Central memory CD4-positive, alpha-beta T cell (primary cell): ENCODE measurements around the gene CDX2.

ENCODE experiments used
- DNase-seq: peaks from one replicate; pipeline ENCODE4 v3.0.0; 2022

CDX2 gene

GRCh38 chr13:27978301-27978968 is 9.3 kb upstream of the CDX2 start:
- DNase-seq: no peak

- no peak for DNase-seq
Measured at GRCh38 chr13:27977476-27978300, 8.6 kb upstream of the CDX2 start.

- DNase-seq: no peak
Measured at GRCh38 chr13:27976362-27977091, 7.4 kb upstream of the CDX2 start.

GRCh38 chr13:27975564-27976361 is 6.6 kb upstream of the CDX2 start:
- no peak for DNase-seq

- DNase-seq: no peak
Measured at GRCh38 chr13:27973961-27974662, 5.0 kb upstream of the CDX2 start.

GRCh38 chr13:27973291-27973690 is 4.2 kb upstream of the CDX2 start:
- no peak for DNase-seq

- no peak for DNase-seq
Measured at GRCh38 chr13:27972478-27972820, 3.3 kb upstream of the CDX2 start.

GRCh38 chr13:27971776-27972477 is 2.8 kb upstream of the CDX2 start:
- no peak for DNase-seq

- DNase-seq: no peak
Measured at GRCh38 chr13:27971236-27971645, 2.1 kb upstream of the CDX2 start.

GRCh38 chr13:27970382-27971235 is 1.5 kb upstream of the CDX2 start:
- no peak for DNase-seq

GRCh38 chr13:27969866-27970229 is 733 bp upstream of the CDX2 start:
- no peak for DNase-seq

GRCh38 chr13:27968316-27969081 is 616 bp downstream of the CDX2 start:
- no peak for DNase-seq

GRCh38 chr13:27967736-27968315 is 1.3 kb downstream of the CDX2 start:
- no peak for DNase-seq

GRCh38 chr13:27967203-27967735 is 1.8 kb downstream of the CDX2 start:
- no peak for DNase-seq

GRCh38 chr13:27966641-27967202 is 2.4 kb downstream of the CDX2 start:
- no peak for DNase-seq

GRCh38 chr13:27965740-27966640 is 3.1 kb downstream of the CDX2 start:
- DNase-seq: no peak

- DNase-seq: no peak
Measured at GRCh38 chr13:27965343-27965739, 3.8 kb downstream of the CDX2 start.
